Medulla oblongata (tissue), 1 donor: ENCODE measurements around the gene FOS.

Source experiments
- DNase-seq: peaks from one replicate; pipeline ENCODE4 v3.0.0-alpha.2; 2015; ENCODE audit errors: extremely low spot score

FOS gene

DNA sequence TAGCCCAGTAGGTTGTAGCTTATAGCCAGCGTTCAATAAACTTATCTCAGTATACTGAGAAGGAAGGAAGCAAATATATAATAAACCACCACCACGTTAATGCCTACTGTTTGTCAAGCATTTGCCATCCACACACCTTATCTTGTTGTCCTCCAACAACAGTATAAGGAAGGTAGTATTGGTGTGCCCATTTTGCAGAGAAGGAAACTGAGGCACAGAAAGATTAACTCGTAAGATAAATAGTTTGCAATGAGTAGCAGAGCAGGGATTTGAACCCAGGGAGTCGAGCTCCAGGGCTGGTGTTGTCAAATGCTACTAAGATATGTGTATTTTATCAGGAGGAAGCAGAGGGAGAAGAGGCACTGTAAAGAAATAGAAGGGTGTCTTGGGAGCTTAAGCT is 27.8 kb upstream of the FOS start:
- DNase-seq = no peak

DNA sequence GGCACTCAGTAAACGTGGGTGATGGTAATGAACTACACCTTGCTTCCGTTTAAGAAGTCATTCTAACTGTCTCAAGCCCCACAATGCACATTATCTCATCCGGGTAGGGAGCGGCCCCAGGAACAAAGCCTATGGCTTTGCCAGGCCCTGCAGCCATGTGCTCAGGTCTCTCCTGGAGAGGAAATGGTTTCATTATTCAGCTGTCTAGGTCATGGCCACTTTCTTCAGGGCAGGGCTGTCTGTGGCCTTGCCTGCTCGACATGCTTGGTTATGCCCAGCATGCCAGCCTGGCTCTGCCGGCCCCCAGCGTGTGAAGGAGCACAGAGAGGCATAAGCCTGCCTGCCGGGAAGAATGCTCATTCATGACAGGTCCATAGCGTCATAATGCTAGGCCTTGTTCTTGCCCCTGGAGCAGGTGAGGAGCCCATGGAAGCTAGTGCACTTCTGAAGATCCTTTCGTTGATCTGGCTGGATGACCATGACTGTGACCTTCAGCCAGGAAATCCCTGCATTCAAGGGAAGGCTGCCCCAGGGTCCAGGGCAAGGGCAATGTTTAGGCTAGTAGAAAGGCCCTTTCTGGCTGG is 26.3 kb upstream of the FOS start:
- no peak for DNase-seq

DNA sequence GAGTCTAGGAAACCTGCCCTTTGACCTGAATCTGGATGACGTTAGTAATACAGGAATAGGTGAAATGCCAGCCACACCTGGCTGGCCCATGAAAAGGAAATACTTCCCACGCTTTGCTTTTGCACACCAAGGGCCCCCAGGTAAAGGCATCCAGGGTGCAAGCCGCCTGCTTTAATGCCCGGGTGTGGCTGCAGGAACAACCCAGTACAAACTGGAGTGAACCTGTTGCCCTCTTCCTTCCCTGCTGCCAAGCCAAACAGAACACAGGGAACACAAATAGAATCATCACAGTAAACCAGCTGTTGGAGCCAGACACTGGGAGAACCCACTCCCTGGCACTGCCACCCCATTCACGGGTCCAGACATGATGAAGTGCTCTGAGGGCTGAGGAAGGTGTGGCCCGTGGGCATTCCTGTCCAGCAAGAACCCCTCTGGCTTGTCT is 24.2 kb upstream of the FOS start:
- DNase-seq = no peak

DNA sequence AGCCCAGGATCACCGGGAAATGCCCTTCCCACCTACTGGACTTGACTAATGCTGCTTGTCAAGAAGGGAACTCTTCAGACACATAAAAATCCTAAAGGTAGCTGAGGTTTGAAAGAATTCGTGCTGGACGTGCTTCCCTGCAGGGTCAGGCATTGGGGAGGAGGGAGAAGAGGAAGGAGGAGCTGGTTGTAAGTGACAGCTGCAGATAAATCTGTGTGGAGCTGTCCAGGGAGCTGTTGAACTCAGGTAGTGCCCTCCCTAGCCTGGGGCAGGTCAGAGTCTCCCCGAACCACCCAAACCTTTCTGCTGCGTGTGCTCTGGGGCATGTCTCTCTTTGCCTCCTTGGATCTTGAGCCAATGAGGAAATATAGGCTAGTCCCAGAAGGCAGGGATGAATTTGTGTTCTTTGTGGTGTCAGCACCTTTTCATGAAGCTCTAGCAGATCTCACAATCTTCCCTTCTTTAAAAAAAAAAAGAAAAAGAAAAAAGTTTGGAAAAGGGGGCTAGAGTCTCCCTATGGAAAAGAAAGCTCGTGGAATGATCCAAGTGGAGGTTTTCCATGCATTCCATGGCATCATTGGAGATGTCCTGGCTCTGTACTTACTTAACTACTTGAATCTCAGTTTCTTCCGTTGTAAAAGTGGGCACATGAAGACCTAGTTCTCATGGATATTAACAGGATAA is 23.6 kb upstream of the FOS start:
- no peak for DNase-seq

DNA sequence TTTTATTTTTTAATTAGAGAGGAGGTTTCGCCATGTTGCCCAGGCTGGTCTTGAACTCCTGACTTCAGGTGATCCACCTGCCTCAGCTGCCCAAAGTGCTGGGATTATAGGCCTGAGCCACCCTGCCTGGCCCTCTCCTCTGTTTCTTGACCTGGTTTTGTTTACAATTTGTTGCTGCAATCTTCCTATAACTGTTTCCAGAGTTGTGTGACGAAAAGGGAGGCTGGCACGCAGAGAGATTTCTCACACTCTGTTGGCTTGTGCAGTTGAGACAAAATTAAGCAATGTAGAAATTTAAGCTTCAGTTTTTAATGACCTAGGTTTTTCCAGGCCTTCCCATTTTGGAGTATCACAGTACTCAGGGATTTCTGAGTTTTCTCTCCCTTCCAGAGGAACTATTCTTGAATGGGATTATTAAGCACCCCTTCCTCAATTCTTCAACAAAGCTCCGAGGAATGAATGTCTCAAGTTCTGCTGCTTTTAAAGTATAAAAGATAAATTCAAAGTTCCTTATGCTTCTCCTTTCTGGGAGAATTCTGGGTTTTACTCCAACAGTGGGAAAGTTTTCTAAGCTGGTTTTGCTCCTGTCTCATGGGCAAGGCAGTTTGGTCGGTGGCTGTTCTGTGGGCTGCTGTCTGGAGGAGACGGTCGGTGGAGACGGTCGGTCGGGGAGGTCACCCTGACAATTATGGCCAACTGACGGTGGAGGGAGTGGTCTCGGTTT is 20.4 kb upstream of the FOS start:
- no peak for DNase-seq

DNA sequence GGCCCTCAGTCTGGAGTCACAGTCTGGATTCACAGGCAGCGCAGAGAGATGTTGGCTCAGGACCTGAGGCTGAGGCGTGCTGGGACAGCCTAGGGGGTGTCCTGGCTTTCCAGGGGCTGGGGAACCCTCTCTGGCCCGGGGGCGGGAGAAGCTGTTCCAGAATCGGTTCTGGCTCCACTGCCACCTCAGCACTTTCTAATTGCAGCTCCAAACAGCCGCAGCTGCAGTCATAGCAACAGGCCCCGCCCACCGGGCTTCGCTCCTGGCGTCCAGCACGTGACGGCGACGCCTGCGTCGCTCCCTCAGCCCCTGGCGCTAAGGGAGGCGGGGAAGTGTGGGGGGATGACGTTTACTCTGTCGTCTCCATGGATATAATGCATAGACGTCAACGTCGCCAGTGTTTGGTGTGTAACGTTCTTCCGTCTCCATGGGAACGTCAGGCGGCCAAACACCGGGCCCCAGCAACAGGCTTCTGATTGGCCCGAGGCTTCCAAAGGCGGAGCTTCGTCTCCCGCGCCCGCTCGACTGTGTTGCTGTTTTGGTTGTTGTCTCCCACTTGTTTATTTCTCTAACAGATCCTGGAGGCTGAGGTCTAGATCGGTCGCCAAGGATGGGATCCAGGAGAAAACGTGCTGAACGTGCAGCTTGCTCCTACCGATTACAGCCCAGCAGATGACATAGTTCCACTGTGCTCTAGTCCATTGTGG is 19.7 kb upstream of the FOS start:
- DNase-seq = peak; percentile 99

DNA sequence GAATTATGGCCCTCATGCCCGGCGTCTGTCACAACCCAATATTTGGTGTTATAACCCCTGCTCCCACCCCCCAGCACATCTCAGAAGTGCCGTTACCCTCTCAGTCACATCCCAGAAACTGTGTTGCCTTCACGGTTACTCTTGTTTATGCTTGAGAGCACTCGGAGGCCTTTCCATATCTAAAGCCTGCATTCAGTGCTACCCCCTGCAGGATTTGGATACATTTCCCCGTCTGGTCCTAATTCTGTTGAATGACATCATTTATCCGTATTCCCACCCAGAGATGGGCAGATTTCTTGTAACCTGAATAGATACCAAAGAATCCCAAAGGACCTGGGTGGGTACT is 19.1 kb upstream of the FOS start:
- peak; percentile 60 for DNase-seq

DNA sequence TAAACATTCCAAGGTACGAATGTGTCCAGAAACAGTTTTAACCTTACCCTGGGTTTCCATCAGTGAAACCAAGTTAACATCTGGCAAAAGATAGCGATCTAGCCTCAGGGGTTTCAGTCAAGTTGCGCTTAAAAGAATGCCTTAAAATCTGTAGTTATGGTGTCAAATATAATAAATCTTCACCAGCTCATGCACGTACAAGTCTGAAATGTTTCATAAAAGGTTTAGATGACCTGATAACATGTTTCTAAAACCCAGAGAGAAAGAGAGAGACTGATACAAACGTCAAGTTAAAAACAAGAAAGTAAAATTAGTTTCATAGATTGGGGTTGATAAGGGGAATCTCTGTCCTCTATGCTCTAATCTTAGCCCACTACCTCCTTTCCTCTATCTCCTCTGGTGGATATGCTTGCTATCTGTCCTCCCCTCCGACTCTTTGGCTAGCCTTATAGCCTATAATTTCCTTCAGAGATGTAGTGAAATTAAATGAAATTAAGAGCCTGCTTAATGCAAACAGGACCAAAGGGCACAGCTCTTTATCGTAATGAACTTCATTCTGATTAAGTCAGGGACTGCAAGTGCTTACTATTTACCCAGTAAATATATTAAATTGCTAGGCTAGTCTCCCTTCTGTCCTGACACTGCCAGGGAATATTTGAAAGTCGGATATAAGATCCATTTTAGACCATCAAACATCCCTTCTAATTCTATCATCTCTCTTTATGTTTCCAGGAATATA is 18.4 kb upstream of the FOS start:
- no peak for DNase-seq

DNA sequence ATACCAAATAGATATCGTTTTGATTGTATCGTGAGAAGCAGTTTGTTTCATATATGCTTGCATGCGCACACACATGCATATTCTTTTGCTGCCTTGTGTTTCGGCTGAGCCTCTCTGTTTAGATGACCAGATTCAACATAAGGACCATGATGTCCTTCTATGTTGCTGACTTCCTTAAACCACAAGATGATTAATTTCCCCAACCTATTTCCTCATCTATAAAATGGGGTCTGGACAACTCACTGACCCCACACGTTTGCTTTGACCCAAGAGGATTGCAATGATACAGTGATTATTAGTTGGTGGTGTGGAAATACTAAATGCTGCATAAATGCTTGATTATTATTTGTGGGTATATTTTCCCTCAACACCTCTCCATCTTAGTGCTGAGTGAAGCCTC is 16.8 kb upstream of the FOS start:
- no peak for DNase-seq

DNA sequence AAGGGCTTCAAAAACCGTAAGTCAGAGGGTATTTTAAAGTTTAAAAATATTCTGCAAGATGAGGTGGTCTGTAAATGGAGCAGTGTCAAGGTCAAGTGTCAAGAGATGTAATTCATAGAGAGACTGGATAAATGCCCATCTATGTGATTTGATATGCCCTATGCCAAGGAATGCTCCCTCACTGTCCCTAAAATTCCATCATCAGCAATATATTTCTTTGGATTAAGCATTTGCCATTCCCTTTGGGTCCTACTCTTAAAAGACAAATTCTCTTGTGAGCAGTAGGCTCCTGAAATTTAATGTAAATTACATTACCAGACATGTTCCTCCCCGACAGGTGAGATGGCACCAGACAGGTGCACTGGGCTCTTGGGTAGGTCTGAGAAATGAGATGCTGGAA is 16.0 kb upstream of the FOS start:
- no peak for DNase-seq

DNA sequence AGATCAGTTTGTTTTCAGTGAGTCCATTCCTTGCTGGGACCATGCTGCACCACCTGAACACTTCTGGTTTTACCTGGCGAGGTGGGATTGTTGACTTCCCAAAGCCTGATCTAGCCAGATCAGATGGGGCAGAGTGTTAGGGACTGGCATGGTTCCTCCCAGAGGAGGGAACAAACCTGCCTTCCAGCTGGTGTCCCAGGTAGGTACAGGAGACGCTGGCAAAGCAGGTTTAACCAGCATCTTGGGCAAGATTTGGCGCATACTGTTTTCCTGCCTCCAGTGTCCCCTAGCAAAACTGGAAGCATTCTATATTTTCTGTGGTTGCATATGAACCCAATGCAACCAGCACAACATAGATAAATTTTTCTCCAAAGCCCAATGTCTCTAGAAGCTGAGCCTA is 14.6 kb upstream of the FOS start:
- no peak for DNase-seq

DNA sequence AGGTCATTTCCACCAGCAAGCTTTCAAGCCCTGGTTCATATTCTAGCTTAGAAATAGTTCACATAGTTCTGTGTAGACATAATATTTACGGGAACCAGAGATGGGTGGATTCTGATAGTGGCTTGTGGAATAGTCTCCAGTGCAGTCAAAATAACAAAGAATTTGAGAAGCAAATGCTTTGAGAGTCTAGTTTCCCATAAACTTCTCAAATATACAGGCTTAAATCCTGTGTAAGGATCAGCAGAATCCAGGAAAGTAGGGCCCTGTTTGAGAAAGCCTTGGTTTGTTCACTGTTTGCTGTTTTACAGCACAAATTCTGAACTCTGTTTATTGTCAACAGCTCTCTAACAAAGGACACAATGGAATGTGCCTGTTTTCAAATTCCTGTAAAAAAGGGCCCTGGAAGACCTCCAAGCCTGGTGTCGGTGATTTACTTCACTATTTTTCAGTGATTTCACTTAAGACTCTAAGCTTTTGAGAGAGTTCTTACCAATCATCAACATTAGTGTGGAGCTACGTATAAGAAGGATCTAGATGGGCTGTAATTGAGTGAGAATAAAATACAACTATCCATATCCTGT is 11.4 kb upstream of the FOS start:
- no peak for DNase-seq

DNA sequence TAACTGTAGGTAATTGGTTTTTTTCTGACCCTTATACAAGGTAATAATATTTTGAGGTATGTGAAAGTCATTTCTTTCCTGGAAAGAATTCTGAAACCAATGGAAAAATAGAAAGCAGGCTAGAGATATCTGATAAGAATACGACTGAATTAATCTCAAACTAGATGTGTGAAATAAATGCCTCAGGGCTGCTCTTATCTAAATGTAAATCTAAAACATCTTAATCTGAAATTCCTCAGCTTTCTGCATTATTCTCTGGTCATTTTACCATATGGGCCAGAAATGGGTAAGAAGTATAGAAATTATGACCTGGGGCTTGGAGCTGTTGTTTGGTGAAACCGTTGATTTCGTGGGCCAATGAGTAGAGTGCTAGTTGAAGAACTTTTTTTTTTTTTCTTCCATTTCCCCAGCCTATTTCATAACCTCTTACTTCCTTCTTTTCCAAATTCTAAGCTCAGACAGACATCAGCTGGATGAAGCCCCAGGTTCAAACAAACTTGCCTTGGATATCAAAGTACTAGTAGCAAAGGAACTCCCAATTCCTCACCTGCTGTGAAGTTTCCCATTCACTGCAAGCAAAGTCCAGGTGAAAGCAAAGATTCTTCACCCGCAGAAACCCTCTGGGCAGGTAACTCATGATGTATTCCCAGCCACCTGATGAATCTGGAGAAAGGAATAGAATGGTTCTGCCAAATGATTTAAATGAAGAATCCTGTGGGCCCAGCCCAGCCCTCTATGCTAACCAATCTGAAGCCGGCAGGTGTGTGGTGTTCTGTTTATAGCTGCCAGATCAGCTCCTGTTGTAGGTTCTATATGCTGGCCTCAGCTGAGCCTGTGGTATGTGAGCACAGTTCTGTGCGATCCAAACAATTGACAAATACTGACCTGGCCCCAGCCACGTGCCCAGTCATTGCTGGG is 9.7 kb upstream of the FOS start:
- peak; percentile 45 for DNase-seq

DNA sequence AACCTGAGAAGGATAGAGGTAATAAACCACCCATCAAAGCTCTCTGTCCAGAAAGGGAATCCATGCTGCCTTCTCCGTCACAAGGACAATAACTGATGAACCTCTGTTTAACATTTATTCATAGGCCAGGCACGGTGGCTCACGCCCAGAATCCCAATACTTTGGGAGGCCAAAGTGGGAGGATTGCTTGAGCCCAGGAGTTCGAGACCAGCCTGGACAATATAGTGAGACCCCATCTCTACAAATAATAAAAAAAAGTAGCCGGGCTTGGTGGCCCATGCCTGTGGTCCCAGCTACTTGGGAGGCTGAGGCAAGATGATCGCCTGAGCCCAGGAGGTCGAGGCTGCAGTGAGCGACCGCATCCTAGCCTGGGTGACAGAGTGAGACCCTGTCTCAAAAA is 7.1 kb upstream of the FOS start:
- no peak for DNase-seq

DNA sequence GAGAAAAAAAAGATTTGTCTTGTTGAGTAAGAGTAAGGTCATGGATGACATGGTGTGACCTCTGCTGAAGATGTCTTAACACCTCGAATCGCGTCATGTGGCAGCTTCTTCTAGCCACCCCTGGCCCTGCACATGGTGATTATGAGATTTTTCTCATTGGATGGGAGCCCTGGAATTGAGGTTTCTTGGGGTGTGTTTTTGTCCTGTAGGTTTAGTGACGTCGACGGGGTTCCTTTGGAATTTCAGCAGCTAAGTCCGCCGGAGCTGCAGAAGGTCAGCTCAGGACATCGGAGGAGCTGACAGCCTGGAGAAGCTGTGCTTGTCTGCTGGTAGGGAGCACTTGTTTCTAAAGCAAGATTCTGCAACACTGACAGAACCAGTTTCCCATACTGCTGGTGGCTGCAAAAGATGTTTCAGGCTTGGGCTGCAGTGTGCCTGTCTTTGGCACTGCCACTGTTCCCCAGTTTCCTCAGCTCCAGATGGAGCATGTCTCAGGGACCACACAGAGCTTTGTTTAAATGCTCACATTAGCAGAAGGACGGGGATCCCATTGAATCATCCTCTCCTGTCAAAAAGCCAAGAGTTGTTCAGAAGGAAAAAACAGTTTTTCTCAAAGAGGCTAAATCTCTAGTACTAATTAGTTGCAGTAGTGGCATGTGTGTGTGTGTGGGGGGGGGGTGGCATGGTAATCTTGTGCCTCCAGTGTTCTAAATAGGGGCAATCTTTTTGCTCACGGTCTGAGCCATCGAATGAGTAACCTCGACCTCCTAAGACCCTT is 5.2 kb upstream of the FOS start:
- no peak for DNase-seq

DNA sequence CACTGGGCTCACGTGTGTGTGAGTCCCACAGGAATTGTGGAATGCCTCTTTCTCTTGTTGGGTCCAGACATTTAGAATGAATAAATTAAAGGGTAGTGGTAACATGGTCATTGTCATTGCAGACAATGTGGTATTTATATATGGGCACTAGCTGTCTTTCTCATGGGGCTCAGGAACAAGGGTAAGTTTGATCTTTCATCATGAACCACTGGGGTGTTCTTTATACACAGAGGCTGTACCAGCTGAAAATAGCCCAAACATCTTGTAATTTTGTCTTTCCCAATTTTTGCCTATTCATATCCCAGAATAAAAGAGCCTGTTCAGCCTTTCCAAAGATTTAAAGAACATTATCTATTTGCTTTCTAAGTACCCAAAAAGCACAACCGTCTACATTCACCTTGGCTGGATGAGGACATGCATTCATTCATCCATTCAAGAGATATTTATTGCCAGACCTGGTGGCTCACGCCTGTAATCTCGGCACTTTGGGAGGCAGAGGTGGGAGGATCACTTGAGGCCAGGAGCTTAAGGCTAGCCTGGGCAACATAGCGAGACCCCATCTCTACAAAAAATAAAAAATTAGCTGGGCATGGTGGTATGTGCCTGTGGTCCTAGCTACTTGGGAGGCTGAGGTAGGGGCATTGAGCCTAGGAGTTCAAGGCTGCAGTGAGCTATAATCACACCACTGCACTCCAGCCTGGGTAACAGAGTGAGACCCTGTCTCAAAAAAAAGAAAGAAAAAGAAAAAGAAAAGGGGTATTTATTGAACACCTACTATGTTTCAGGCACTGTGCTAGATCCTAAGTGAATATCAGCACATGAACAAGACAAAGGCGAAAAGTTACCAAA is 4.4 kb upstream of the FOS start:
- no peak for DNase-seq

DNA sequence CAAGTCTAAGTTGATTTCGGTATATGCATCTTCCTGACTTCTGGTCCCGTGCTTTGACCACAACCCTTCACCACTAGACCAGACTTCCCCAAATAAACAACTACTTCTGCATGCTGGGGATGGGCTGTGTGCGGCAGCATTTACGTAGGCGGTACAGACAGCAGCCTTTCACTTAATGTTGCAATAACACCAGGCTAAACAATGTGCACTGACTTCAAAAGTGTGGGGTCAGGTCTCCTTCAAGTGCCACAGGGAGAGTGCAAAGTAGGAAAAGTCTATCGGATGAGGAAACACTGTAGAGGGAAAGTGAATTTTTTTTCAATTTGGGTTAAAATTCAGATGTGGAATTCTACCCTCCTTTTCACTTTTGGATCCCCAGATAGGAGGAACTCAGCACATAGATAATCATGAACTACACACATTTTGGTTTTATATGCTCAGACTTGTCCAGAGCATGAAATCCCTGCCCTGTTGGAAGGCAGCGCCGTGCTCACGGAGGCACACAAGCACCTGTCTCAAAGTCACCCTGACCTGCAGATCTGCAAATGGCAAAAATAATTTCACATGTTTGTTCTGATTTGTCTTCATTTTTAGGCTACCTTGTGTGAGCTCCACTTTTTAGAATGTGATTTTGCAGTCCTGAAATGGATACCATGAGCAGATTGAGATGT is 3.6 kb upstream of the FOS start:
- peak; percentile 91 for DNase-seq

DNA sequence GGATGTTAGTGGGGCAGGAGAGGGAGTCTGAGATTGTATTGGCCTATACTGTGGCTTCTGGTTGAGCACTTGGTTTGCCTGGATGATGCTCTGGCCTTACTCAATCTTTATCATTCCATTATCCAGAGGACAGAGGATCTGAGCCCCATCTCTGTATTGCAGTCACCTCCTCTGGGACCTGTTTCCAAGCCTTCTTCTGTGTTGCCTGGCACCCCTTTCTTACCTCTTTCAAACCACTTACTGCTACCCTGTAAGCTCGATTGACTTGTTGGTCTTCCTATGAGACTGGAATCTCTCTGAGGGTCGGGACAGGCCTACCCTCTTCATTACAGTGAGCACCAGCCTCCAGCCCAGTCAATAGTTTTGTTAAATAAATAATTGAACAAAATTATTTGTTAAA is 3.0 kb upstream of the FOS start:
- no peak for DNase-seq
